HG03280 (cell line): ENCODE measurements around the gene MRPS34.

ENCODE experiments used
- ATAC-seq: cut with Tn5 transposase; IDR thresholded peaks from one replicate; pipeline ENCODE4 v1.9.1; 2021; ENCODE audit warnings: mild to moderate bottlenecking, moderate library complexity; ENCODE audit not compliant: unreplicated experiment

Gene MRPS34

DNA sequence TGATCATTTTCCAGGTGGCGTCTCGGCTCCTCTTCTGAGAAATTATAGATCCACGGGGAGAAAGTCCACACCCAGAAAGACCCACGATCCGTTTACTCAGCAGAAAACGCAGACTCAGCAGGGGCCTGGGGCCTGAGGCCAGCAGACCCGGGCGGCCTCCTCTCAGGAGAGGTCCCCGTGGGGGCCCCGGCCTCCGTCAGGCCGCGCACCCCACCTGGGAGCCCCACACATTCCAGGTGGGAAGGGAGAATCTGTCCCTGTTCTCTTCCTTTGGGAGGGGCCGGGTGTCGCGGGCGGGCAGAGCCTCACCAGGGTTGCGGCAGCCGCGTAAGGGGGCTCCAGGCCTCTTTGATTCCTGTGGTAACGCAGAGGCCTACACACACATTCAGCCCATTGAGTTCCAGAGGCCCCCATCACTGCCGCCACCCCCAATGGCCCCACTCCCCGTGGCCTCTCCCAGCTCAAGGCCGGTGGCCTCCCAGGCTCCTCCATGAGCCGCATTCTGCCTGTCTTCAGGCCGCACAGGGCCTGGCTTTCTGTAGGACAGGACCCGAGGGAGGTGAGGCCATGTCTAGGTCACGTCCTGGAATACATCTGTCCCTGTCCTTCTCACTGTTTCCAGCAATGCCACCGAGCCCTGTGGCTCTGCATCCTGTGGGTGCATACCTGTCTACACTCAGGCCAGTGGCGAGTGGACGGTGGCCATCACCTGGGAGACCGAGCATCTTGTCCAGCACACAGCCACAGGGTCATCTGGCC is 22.2 kb upstream of the MRPS34 start:
- ATAC-seq, result no peak

DNA sequence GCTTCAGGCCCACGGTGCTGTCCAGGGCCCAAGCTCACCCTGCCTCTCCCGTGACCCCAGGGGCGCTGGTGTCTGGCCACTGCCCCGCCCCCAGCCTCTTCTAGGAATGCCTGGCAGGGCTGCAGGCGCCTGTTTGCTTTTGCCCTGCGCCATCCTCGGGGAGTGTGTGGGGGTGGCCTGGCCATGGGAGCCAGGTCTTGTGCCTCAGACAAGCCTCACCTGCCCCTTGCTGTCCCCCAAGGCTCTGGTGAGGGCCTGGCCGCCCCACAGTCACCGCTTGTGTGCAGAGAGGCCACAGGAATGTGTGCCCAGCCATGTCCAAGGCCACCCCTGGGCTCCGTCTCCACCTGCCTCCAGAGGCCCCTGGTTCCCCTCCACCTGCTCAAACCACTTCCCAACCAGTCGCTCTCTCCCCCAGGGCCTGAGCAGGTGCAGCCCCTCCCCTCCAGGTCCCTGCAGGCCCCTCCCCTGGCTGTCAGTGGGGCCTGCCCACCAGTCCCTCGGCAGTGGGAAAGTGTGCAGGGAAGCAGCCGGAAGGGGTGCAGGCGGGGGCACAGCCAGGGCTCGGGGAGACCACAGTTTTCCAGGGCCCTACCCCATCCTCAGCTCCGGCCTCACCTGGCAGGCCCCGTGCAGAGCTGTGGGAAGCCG is 21.4 kb upstream of the MRPS34 start:
- no peak for ATAC-seq

DNA sequence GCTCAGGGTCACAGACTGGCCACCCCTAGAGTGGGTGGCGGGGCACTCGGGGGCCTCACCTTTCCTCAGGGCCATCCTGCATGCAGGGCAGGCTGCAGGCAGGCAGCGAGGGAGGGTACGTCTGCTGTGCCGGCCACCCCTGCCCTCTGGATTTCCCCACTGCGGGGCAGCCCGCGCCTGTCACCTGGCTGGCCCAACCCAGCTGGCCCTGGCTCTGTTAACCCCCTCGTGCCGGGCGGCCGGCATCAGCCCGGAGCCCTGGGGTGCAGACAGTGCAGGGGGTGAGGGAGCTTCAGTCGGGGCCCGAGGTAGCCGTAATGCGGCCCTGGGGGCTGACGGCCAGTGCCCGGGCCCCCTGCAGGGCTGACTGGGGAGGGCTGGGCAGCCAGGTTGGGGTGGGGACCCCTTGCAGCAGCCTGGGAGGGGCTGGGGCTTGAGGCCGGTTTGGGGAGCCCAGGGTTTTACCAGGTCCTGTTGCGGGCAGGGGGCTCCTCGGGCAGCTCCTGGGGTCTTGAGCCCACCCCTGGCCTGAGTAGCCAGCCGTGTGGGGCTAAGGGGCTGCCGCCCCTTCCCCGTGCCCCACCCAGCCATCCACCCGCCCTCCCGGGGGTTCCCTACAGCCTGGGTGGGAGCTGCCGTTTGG is 20.8 kb upstream of the MRPS34 start, which contains the start of gene IGFALS:
IGFALS (minus strand) TSS at position 128 of the 643 bp plus-strand sequence; CDS start at position 75, 53 bp downstream.
- no peak for ATAC-seq

DNA sequence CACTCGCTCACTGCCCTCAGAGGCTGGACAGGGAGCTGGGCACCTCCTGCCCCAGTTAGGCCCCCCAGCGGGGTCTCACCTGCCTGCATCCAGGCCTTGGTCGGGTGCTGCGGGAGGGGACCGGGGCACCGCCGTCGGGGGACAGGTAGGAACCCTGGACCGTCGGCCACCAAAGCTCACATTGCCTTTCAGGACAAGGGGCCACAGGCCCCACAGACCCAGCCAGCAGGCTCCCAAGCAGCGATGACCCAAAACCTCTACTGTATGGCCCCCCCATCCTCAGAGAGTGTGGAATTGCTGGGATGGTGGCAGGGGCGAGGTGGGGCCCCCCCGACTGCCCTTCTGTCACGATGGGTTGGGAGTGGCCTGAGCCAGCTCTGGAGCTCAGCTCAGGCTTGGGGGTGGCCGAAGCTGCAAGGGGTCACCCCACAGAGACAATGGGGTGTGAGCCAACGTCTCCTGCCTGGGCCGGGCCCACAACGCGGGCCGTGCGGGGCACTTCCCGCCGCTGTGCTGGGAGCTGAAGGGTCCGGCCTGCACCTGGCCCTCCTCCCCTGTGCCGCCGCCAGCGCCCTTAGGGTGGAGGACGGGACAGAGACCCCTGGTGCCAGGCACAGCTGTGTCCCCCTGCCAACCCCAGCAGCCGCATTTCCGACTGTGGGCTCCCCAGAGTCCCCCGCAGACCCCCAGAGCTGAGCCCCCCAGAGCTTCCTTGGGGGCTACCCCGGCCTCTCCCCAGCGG is 20.1 kb upstream of the MRPS34 start:
- no peak for ATAC-seq

DNA sequence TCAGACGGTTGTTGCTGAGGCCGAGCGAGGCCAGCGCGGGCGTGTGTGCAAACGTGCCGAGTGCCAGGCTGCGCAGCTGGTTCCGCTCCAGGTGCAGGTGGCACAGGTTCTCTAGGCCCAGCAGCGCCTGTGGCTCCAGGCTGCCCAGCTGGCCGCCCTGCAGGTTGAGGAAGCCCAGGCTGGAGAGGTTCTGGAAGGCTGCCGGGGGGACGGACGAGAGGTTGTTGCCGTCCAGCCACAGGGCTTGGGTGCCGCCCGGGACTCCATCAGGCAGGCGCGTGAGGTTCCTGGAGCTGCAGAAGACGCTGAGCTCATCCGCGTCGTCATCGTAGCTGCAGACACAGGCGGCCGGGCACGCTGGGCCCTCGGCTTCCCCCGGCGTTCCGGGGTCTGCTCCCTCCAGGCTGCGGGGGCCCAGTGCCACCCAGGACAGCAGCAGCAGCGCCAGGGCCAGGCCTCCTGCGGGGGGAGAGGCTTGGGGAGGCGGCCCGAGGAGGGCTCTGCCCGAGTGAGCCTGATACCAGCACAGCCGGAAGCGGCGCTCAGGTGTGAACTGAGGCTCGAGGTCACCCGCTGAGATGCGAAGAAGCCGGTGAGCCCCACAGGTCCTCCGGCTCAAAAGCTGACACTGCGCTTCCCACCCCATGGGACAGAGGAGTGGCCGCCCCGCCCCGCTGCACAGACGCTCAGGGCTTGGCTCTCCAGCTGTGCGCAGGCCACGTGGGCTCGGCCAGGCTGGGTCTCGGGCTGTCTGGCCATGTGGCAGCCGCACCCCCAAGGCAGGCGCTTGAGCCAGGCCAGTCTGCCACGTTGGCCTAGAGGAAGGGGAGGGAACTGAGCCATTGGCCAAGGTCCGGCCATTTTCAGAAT is 19.2 kb upstream of the MRPS34 start:
- no peak for ATAC-seq

- no peak for ATAC-seq
These were observed 18.5 kb upstream of the MRPS34 start for GRCh38 chr16:1791256-1791942.

GRCh38 chr16:1790611-1791255 is 17.8 kb upstream of the MRPS34 start:
- ATAC-seq, result no peak

DNA sequence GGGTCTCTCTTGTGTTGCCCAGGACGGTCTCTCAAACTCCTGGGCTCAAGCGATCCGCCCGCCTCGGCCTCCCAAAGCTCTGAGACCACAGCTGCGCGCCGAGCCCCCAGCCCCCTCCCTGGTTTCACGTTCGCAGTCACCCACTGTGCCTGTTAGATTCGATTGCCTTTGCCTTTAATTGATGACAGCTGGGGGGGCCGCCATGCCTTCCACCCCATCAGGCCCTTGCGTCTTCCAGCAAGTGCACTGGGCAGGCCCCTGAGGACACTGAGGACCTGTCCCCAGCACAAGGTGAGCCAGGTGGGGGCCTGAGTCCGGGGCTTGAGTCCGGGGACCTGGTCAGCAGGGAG is 17.3 kb upstream of the MRPS34 start:
- no peak for ATAC-seq

DNA sequence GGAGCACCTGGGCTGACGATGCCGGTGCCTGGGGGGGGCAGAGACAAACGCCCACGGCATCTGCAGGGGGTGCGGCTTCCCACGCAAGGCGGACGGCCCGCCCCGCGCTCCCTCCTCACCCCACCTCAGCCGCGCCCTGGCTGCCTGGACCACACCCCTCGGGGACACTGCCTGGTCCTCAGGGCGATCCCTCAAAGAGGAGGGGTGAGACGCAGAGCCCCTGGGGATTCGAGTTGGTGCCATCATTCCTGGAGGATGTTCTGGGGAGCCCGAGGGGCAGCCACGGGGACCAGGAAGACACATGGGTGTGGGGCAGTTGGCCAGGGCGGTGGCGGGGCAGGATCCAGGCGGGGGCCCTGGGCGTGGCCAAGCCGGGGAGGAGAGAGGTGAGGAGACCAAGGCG is 16.7 kb upstream of the MRPS34 start:
- no peak for ATAC-seq

DNA sequence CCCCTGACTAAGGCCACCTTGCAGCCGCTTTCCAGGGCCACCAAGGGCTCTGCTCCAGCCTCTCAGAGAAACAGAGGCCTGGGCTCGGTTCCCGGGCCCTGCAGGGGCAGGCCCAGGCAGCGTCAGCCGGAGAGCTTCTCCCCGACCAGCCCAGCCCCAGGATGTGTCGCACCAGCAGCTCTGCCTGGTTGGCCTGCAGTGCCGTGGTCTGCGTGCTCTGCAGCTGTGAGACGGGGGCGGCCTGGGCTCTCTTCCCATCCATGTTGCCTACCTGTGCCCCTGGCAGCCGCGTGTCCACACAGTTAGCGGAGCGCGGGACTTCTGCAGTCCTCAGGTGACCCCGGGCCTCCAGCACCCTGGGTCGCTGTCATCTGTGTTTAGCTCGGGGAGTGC is 15.8 kb upstream of the MRPS34 start:
- no peak for ATAC-seq

- ATAC-seq, result no peak
These were observed 15.3 kb upstream of the MRPS34 start for GRCh38 chr16:1788095-1788707.

DNA sequence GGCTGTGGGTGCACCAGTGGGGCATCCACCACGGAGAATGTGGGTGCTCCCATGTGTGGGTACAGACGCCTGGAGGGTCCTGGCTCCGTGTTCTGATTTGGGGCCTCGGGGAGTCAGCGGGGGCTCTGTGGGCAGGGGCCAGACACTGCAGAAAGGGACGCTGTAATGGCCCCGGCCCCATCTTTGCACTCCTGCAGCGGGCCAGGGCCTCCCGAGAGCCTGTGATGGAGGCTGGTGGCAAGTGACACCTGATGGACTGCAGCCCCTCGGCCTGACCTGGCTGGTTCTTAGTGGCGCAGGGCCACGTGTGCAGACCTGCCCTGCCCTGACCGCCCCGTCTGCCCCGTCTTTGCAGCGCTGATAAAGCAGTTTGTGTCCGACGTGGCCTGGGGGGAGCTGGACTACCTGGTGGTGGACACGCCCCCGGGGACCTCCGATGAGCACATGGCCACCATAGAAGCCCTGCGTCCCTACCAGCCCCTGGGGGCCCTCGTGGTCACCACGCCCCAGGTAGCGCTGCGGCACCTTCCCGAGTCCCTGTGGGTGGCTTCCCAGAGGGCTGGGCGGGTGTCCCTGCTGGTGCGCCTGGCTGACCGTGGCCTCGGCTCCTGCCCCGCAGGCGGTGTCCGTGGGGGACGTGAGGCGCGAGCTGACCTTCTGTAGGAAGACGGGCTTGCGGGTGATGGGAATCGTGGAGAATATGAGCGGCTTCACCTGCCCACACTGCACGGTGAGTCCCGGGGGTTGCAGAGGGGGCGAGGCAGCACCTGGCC is 14.6 kb upstream of the MRPS34 start:
- no peak for ATAC-seq

DNA sequence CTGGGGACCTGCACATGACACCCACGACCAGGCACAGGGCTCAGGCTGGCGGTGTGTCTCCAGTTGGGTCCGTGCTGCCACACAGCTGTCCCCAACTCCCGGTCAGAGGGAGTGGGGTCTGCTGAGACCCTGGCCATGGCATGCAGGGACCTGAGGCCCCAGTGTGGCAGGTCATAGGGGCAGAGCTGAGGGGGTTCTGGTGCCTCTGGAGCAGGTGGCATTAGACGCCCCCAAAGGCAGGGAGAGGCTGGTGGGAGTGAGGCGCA is 14.1 kb upstream of the MRPS34 start:
- no peak for ATAC-seq

DNA sequence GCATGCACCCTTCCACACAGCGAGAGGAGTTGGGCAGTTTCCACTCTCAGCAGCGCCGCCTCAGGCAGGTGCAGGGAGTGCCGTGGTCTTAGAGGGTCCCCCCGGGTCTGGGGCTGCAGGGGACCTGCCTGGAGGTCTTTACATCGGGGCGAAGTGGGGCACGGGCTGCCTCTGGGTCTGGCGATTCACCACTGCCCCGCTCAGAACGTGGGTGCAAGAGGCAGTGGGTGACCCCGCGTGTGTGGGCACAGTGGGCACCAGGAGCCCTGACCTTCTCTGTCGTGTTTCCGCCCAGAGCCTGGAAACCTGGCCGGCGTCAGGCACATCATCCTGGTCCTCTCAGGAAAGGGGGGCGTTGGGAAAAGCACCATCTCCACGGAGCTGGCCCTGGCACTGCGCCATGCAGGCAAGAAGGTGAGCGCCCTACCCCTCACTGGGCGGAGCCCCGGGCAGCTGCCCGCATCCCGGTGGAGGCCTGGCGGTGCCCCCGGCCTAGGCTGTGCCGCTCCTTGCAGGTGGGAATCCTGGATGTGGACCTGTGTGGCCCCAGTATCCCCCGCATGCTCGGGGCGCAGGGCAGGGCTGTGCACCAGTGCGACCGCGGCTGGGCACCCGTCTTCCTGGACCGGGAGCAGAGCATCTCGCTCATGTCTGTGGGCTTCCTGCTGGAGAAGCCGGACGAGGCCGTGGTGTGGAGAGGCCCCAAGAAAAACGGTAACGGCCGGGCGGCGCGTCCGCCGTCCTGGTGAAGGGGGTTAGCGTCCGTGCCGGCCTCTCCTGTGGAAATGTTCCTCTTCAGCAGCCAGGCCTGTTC is 13.5 kb upstream of the MRPS34 start:
- no peak for ATAC-seq

DNA sequence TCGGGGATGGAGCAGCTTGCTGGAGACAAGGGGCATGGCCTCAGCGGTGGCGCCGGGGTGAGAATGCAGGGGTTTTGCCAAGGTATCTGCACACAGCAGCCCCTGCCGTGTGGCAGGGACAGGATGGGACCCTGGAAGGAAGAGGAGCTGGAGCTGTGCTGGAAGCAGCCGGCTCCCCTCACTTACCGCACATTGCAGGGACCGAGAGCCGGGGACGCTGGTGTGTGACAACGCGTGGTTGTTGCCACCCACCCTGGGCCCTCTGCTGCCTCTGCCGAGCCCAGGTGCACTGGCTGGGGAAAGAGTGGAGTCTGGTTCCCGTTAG is 12.9 kb upstream of the MRPS34 start:
- no peak for ATAC-seq

GRCh38 chr16:1784977-1785845 is 12.3 kb upstream of the MRPS34 start:
- ATAC-seq, result no peak
